Measurements from ENCODE around the gene ETFB.
A peak's percentile ranks its signal among the peaks of the same experiment; 100 is the strongest.

Gene ETFB

DNA sequence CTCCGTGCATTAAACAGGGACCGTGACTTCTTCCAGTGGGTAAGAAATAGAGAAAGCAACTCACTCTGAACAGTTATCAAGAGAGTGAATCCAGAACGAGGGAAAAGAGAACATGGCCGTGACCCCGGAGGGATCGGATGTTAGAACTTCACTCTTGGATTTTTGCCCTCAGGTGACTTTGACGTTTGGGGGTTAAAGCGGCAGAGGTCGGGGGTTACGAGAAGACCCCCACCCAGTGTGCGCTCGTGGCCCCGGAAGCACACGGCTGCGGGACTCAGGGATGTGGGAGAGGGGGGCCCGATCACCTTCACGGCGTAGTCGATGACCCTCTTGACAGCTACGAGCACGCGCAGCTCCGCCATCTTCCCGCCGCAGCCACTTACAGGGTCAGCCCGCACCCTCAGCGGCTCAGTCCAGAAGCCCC, at the start of gene ETFB:
Gene ETFB, minus strand, starts transcription at position 424 of the 424 bp plus-strand sequence. Its CDS starts 62 bp downstream, at position 362.
- TF ChIP-seq EGR1 (IDR thresholded peaks at IDR 0.05) (no peak), ZBTB7A (IDR thresholded peaks at IDR 0.05; ENCODE audit: low read depth) (peak; percentile 91), TAF1 (IDR thresholded peaks at IDR 0.05; ENCODE audit: low read depth) (peak; percentile 61; the same call in 1 of the 2 replicates), YY1 (IDR thresholded peaks at IDR 0.05; ENCODE audit: low read depth) (peak; percentile 83), NFIC (IDR thresholded peaks at IDR 0.05) (no peak)
- TF ChIP-seq, protein P1, sequence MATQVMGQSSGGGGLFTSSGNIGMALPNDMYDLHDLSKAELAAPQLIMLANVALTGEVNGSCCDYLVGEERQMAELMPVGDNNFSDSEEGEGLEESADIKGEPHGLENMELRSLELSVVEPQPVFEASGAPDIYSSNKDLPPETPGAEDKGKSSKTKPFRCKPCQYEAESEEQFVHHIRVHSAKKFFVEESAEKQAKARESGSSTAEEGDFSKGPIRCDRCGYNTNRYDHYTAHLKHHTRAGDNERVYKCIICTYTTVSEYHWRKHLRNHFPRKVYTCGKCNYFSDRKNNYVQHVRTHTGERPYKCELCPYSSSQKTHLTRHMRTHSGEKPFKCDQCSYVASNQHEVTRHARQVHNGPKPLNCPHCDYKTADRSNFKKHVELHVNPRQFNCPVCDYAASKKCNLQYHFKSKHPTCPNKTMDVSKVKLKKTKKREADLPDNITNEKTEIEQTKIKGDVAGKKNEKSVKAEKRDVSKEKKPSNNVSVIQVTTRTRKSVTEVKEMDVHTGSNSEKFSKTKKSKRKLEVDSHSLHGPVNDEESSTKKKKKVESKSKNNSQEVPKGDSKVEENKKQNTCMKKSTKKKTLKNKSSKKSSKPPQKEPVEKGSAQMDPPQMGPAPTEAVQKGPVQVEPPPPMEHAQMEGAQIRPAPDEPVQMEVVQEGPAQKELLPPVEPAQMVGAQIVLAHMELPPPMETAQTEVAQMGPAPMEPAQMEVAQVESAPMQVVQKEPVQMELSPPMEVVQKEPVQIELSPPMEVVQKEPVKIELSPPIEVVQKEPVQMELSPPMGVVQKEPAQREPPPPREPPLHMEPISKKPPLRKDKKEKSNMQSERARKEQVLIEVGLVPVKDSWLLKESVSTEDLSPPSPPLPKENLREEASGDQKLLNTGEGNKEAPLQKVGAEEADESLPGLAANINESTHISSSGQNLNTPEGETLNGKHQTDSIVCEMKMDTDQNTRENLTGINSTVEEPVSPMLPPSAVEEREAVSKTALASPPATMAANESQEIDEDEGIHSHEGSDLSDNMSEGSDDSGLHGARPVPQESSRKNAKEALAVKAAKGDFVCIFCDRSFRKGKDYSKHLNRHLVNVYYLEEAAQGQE (IDR thresholded peaks at IDR 0.05; ENCODE audit: low read depth): no peak
- TF ChIP-seq, protein P2, sequence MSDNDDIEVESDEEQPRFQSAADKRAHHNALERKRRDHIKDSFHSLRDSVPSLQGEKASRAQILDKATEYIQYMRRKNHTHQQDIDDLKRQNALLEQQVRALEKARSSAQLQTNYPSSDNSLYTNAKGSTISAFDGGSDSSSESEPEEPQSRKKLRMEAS (IDR thresholded peaks at IDR 0.05): peak; percentile 72

DNA sequence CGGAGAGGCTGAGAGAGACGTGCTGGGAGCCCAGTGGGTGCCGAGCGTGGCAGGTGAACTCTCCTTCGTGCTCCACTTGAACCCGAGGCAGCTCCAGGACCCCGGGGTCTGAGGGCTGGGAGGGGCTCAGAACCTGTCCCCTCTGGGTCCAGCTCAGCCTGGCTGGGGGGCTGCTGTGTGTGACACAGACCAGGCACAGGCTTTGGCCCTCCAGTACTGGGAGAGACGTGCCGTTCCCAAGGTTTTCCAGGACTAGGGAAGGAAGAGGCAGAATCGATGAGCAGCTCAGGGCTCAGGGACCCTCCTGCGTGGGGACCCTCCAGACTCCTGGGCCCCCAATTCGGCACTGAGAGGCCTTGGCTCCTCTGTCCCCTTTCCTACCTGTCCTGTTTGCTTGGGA, 49.0 kb upstream of the ETFB start:
- TF ChIP-seq TAF1 (IDR thresholded peaks at IDR 0.05; ENCODE audit: low read depth) (no peak), CEBPB (IDR thresholded peaks at IDR 0.05) (no peak), TEAD4 (IDR thresholded peaks at IDR 0.05) (no peak), FOXM1 (IDR thresholded peaks at IDR 0.05; ENCODE audit: borderline replicate concordance, low read depth) (no peak), CREB1 (IDR thresholded peaks at IDR 0.05; ENCODE audit: low read depth) (no peak), EP300 (IDR thresholded peaks at IDR 0.05; ENCODE audit: borderline replicate concordance) (no peak), ZBTB7A (IDR thresholded peaks at IDR 0.05; ENCODE audit: low read depth) (no peak), NFIC (IDR thresholded peaks at IDR 0.05) (no peak), TCF12 (IDR thresholded peaks at IDR 0.05; ENCODE audit: low read depth) (no peak), RAD21 (IDR thresholded peaks at IDR 0.05; ENCODE audit: low read depth) (no peak), EGR1 (IDR thresholded peaks at IDR 0.05) (no peak)
- TF ChIP-seq, protein P1 (IDR thresholded peaks at IDR 0.05; ENCODE audit: low read depth): no peak
- TF ChIP-seq, protein P2 (IDR thresholded peaks at IDR 0.05): no peak

DNA sequence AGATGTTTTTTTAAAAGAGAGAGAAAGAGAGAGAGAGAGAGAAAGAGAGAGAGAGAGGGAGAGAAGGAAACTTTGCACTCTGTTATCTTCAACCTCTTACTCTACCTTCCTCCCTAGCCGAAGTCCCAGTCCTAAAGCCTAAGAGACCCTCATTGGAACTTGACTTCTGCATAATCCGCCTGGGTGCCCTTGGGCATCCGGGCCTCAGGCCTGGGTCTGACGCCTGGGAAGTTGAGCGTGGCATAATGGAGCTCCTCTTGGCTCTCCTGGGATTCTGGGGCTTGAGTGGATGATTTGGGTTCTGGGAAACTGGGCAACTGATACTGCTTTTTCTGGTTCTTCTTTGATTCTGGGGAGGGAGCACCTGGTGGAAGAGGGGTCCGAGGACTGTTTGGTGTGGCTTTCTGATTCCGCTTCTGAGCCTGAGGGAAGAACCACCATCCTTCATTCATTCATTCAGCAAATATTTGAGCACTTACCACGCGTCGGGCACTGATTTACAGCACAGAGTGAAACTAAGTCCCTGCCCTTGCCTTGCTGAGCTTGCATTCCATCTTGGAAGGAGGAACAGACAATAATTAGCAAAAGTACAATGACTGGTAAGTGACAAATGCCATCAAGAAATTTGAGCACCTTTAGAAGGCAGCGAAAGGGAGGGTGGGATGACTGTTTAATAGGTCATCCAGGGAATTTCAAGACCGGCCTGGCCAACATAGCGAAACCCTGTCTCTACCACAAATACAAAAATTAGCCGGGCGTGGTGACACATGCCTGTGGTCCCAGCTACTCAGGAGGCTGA, 45.0 kb upstream of the ETFB start:
- TF ChIP-seq EP300 (IDR thresholded peaks at IDR 0.05; ENCODE audit: borderline replicate concordance): no peak
- no peak for TF ChIP-seq CREB1 (IDR thresholded peaks at IDR 0.05; ENCODE audit: low read depth)
- no peak for TF ChIP-seq NFIC (IDR thresholded peaks at IDR 0.05)
- no peak for TF ChIP-seq ZBTB7A (IDR thresholded peaks at IDR 0.05; ENCODE audit: low read depth)
- no peak for TF ChIP-seq TCF12 (IDR thresholded peaks at IDR 0.05; ENCODE audit: low read depth)
- TF ChIP-seq, protein P3, sequence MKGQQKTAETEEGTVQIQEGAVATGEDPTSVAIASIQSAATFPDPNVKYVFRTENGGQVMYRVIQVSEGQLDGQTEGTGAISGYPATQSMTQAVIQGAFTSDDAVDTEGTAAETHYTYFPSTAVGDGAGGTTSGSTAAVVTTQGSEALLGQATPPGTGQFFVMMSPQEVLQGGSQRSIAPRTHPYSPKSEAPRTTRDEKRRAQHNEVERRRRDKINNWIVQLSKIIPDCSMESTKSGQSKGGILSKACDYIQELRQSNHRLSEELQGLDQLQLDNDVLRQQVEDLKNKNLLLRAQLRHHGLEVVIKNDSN (IDR thresholded peaks at IDR 0.05): no peak
- TF ChIP-seq EGR1 (IDR thresholded peaks at IDR 0.05): no peak
- no peak for TF ChIP-seq YY1 (IDR thresholded peaks at IDR 0.05; ENCODE audit: low read depth)
- TF ChIP-seq RAD21 (IDR thresholded peaks at IDR 0.05; ENCODE audit: low read depth): no peak
- no peak for TF ChIP-seq CEBPB (IDR thresholded peaks at IDR 0.05)
- TF ChIP-seq TAF1 (IDR thresholded peaks at IDR 0.05; ENCODE audit: low read depth): no peak
- TF ChIP-seq TEAD4 (IDR thresholded peaks at IDR 0.05): no peak
- TF ChIP-seq, protein P1 (IDR thresholded peaks at IDR 0.05; ENCODE audit: low read depth): no peak
- TF ChIP-seq FOXM1 (IDR thresholded peaks at IDR 0.05; ENCODE audit: borderline replicate concordance, low read depth): no peak
- TF ChIP-seq, protein P2 (IDR thresholded peaks at IDR 0.05): no peak

DNA sequence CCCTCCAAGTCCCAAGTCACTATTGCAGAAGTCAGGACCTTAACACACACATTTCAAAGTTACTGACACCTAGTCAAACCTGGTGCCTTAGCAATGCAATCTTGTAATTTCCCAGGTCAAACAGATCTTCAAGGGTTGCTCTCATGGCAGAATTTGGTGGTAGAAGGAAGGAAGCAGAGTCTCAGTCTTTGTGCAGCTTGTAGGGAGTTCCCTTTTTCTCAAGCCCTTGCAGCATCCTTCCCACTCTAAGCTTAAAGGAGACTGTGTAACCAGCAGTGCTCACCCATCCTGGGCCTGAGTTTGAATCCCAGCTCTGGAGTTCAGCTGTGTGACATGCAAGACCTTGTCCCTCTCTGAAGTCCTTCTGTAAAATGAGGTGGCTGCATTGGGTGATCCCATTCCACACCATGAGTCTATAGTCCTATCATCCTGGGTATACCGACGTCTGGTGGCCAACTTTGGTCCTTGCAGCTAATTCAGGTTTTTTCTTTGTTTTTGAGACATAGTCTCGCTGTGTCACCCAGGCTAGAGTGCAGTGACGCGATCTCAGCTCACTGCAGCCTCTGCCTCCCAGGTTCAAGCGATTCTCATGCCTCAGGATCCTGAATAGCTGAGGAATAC, 41.4 kb upstream of the ETFB start:
- TF ChIP-seq RAD21 (IDR thresholded peaks at IDR 0.05; ENCODE audit: low read depth): peak; percentile 29; the same call in 1 of the 2 replicates
- no peak for TF ChIP-seq YY1 (IDR thresholded peaks at IDR 0.05; ENCODE audit: low read depth)
